Lower leg skin (tissue), 3 donors: ENCODE data around the gene ZFY.
"Not testable (repeated sequence)": the region's sequence is repeated elsewhere in the genome, so short reads cannot be mapped to it uniquely, and the experiment has no call there.

Experiments
- CTCF ChIP-seq, 3 donors: fragments of 450-650 bp; IDR thresholded peaks; one replicate each; pipeline ENCODE4 v1.5.1; 2016; ENCODE audit warnings: antibody characterized with exemption in 3 of 3, mild to moderate bottlenecking in 3 of 3, moderate library complexity in 2 of 3
- POLR2A ChIP-seq, 2 donors: fragments of 450-650 bp; IDR thresholded peaks; one replicate each; pipeline ENCODE4 v1.6.1; 2016 to 2017; ENCODE audit warnings: antibody characterized with exemption in 2 of 2, mild to moderate bottlenecking in 1 of 2, moderate library complexity in 1 of 2

- TF ChIP-seq CTCF, POLR2A (IDR thresholded peaks at IDR 0.05): not testable (repeated sequence)
These were observed 70.8 kb downstream of the ZFY start for GRCh38 chrY:3006031-3006430.
